Testis (tissue), 3 donors: ENCODE results near the gene ELK3. TPM values are rescaled to one million over a fixed set of nuclear protein-coding genes. Genes with fewer than 3 reads are reported as not detected.

Experiments used
- DNase-seq: peaks from one replicate; pipeline ENCODE4 v3.0.0-alpha.2; 2019
- H3K27ac ChIP-seq, 2 donors: fragments of 200-600 bp; sonication (generic); one replicate each; pipeline ENCODE4 v1.5.1; 2019
- H3K27me3 ChIP-seq: fragments of 200-600 bp; sonication (generic); one replicate; pipeline ENCODE4 v1.5.1; 2019
- H3K36me3 ChIP-seq: fragments of 200-600 bp; sonication (generic); one replicate; pipeline ENCODE4 v1.5.1; 2017; ENCODE audit warnings: low read depth; ENCODE audit errors: missing control alignments
- H3K4me1 ChIP-seq: fragments of 200-600 bp; sonication (generic); one replicate; pipeline ENCODE4 v1.5.1; 2019
- H3K4me3 ChIP-seq, 2 donors: fragments of 200-600 bp; sonication (generic); one replicate each; pipeline ENCODE4 v1.5.1; 2017 to 2019
- H3K9me3 ChIP-seq: fragments of 200-600 bp; sonication (generic); one replicate; pipeline ENCODE4 v1.5.1; 2017
- POLR2A ChIP-seq: fragments of 450-650 bp; IDR thresholded peaks from one replicate; pipeline ENCODE4 v1.6.1; 2017; ENCODE audit warnings: antibody characterized with exemption, mild to moderate bottlenecking, moderate library complexity
- WGBS, 2 donors: methylation state at CpG; one replicate each; pipeline ENCODE4 v1.1.5; 2018; 5-methylcytosine and 5-hydroxymethylcytosine counted together
- intact Hi-C: fragments of 100-400 bp; cut with DNase I; formaldehyde crosslinking; loops from one replicate; pipeline ENCODE4 v1.15.1; 2023; ENCODE audit warnings: low total_unique reads
- polyA plus RNA-seq: library from polyadenylated mRNA; stranded (reverse); fragments of 350-450 nt; fragmentation: Illumina TruSeq; extraction: RNeasy Lipid Tissue Mini Kit (QIAGEN cat#74804); gene quantifications from one replicate; pipeline ENCODE4 v1.2.3, GENCODE V29; 2014; ENCODE audit warnings: low read depth, low replicate concordance; ENCODE audit not compliant: insufficient read depth
- total RNA-seq, 2 donors: library from RNA; depleted of rRNA; stranded (reverse); fragments of >200 nt; gene quantifications; one replicate each; pipeline ENCODE4 v1.2.3, GENCODE V29; 2016
- TF ChIP-seq, protein P1 (sequence below), 3 experiments: fragments of 450-650 bp in 2 of 3; fragments of 200-600 bp in 1 of 3; sonication (generic) in 1 of 3; IDR thresholded peaks; one replicate each; pipeline ENCODE4 v1.5.1; 2016 to 2019; ENCODE audit warnings: antibody characterized with exemption in 3 of 3, mild to moderate bottlenecking in 2 of 3, moderate library complexity in 1 of 3

The ELK3 gene
- total and polyA plus RNA-seq, 3 donors from 2014 or later = 11.3 to 17.1 (median 15.4) TPM

DNA sequence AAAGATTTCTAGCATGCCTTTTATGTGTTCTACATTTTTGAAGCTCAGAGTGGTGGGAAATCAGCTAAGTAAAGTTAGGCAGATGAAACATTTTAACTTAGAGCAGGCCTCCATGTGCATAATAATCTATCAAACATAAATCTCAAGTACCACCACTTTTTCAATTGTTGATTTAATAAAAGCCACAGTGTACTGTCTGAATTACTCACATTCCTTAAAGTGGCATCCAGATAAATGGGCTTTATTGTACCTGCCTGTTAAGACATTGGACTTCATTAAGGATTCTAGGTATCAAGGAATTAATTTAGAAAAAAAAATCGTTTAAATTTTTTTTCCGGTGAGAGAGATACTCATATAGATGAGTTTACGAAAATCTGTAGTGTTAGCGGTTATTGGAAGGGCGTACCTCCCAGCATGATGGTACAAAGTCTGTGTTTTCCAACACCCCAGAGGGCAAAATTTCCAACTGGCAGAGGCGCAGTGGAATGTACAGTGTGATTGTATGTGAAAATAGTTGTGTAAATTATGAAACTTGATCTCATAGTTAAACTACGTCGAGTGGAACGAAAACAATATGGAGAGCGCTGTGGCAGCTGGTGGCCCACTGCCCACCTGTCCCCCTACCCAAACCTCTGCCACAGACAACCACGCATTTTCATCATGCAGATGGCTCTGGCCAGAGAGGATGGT, 25.0 kb downstream of the ELK3 start:
- Histone ChIP-seq H3K4me3 (no peak overlapping the region), H3K9me3 (no peaks in the 10 kb centered on the region), H3K4me1 (no peaks in the 10 kb centered on the region), H3K27me3 (no peaks in the 10 kb centered on the region), H3K27ac (no peak overlapping the region), H3K36me3 (no peaks in the 10 kb centered on the region)
- no peak for TF ChIP-seq POLR2A
- TF ChIP-seq, protein P1, sequence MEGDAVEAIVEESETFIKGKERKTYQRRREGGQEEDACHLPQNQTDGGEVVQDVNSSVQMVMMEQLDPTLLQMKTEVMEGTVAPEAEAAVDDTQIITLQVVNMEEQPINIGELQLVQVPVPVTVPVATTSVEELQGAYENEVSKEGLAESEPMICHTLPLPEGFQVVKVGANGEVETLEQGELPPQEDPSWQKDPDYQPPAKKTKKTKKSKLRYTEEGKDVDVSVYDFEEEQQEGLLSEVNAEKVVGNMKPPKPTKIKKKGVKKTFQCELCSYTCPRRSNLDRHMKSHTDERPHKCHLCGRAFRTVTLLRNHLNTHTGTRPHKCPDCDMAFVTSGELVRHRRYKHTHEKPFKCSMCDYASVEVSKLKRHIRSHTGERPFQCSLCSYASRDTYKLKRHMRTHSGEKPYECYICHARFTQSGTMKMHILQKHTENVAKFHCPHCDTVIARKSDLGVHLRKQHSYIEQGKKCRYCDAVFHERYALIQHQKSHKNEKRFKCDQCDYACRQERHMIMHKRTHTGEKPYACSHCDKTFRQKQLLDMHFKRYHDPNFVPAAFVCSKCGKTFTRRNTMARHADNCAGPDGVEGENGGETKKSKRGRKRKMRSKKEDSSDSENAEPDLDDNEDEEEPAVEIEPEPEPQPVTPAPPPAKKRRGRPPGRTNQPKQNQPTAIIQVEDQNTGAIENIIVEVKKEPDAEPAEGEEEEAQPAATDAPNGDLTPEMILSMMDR (IDR thresholded peaks at IDR 0.05) = no peak
- WGBS, 2 donors = 88 to 94% methylated on average over 11 of the region's 11 CpGs
- intact Hi-C loops = loop anchor here (10.0 kb wide), 1 partner anchor 154 kb away; no protein-coding TSS in a partner anchor
- DNase-seq = no peak

DNA sequence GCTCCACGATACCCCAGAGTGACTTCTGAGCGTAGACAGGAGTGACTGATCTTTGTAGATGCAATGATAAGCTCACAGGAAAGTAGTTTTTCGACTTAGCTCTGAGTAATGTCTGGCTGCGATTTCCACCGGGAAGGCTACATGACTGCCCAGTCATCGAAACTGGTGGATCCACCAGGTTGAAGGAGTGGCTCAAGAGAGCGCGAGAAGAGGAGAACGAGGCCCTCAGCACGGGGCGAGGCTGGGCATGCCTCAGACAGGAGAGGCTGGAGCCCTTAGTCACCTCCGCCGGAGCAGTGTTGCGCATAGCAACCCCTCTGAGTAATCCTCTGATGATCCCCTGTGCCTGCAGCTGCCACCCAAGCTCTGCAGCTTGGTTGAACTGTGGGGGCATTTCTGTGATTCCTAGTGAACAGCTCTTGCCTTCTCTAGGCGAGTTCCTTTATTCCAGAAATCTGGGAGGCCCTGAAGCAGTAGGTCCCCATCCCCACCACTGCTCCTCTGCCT, 25.6 kb downstream of the ELK3 start:
- TF ChIP-seq POLR2A = no peak
- TF ChIP-seq, protein P1 (IDR thresholded peaks at IDR 0.05) = no peak
- H3K4me1 ChIP-seq = peaks cover 5% of the 10 kb centered on the region
- H3K36me3 ChIP-seq = no peaks in the 10 kb centered on the region
- intact Hi-C loops = loop anchor here (10.0 kb wide), 2 partner anchors 155 to 175 kb away; no protein-coding TSS in a partner anchor
- H3K4me3 ChIP-seq = no peak overlapping the region
- WGBS, 2 donors = 86 to 96% methylated on average over 13 to 15 of the region's 15 CpGs
- no peak for DNase-seq
- no peaks in the 10 kb centered on the region for H3K27me3 ChIP-seq
- no peaks in the 10 kb centered on the region for H3K9me3 ChIP-seq
- H3K27ac ChIP-seq = no peak overlapping the region

DNA sequence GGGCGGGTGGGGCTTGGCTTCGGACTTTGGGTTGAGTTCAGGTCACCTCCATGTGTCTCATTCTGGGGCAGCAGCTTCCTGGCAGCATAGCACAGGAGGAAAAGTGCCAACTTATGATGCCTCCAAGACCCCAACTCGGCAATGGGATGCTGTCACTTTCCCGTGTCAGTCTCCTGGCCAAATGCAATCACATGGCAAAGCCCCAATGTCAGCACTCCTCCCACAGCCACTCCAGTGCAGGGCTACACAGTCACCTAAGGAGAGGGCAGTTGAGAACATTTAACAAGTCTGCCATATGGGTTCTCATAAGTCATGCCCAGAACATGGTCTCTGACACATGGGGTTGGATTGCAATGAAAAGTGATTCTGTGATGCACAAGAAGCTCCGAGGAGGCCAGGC, 26.7 kb downstream of the ELK3 start:
- Histone ChIP-seq H3K27ac (no peak overlapping the region), H3K27me3 (no peaks in the 10 kb centered on the region), H3K4me1 (peaks cover 8% of the 10 kb centered on the region), H3K36me3 (no peaks in the 10 kb centered on the region), H3K4me3 (no peak overlapping the region), H3K9me3 (no peaks in the 10 kb centered on the region)
- intact Hi-C loops = loop anchor here (10.0 kb wide), 1 partner anchor 174 kb away; no protein-coding TSS in a partner anchor
- 65 to 77% methylated on average over 5 of the region's 5 CpGs for WGBS, 2 donors
- no peak for TF ChIP-seq POLR2A
- TF ChIP-seq, protein P1 (IDR thresholded peaks at IDR 0.05) = no peak
- DNase-seq = no peak

DNA sequence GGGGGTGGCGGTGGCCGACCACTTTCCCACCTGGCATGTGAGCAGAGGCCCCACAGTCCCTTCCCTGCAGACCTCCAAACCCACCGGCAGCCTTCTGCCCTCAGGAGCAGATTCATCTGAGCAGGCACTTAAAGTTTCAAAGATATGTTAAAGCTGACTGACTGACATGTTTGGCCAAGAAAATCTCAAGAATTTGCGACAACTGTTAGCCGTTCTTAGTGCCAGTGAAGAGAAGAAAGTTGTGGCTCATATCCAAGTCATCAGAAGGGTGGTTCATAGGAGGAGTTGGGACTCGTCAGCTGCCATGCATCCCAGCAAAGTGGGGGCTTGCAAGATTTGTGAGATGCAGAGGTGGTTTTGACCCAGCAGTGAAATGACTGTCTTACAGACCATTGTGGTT, 27.2 kb downstream of the ELK3 start:
- no peak overlapping the region for H3K4me3 ChIP-seq
- 94 to 96% methylated on average over 6 of the region's 6 CpGs for WGBS, 2 donors
- no peak for TF ChIP-seq POLR2A
- TF ChIP-seq, protein P1 (IDR thresholded peaks at IDR 0.05) = no peak
- DNase-seq = no peak
- H3K4me1 ChIP-seq = peaks cover 8% of the 10 kb centered on the region
- no peaks in the 10 kb centered on the region for H3K9me3 ChIP-seq
- H3K36me3 ChIP-seq = no peaks in the 10 kb centered on the region
- H3K27me3 ChIP-seq = no peaks in the 10 kb centered on the region
- intact Hi-C loops = loop anchor here (10.0 kb wide), 1 partner anchor 173 kb away; no protein-coding TSS in a partner anchor
- H3K27ac ChIP-seq = no peak overlapping the region
